Keratinocyte (primary cell): ENCODE measurements around the gene ARID1B.

Experiments used
- EZH2 ChIP-seq: IDR thresholded peaks from one replicate; pipeline ENCODE4 v1.6.1; 2012; ENCODE audit warnings: inconsistent platforms, mild to moderate bottlenecking, low read length, moderate library complexity
- TF ChIP-seq, protein P1 (sequence below), 3 experiments: IDR thresholded peaks in 1 of 3; conservative IDR thresholded peaks in 1 of 3; optimal IDR thresholded peaks in 1 of 3; 2 replicates in 2 of 3; 3 replicates in 1 of 3; pipeline versions ENCODE3 to v1.5.1; 2011; ENCODE audit warnings: low read length in 3 of 3, mild to moderate bottlenecking in 3 of 3, moderate library complexity in 2 of 3, control low read depth in 1 of 3, inconsistent platforms in 1 of 3; ENCODE audit not compliant: insufficient read depth in 2 of 3; ENCODE audit errors: extremely low read depth in 1 of 3

DNA sequence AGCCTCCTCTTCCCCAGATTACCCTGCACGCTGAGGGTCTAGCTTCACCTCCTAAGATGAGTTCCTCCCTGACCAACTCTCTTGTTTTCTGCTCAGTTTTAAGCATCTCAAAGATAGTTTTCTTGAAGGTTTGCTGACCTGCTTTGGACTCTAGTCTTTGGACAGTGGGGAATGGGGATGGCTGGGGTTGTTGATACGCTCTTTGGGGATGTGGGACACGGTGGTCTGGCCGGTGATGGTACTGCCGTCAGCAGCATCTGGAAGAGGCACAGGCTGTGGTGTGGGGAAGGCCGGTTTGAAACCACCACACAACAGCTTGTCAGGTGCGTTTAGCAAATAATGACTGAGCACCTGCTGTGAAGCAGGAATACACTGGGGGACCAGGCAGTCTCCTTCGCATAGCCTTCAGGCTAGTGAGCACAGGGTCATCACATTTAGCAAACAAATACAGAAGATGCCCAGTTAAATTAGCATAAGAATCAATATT lies 452.0 kb downstream of the ARID1B start:
- TF ChIP-seq EZH2, result no peak
- TF ChIP-seq, protein P1, sequence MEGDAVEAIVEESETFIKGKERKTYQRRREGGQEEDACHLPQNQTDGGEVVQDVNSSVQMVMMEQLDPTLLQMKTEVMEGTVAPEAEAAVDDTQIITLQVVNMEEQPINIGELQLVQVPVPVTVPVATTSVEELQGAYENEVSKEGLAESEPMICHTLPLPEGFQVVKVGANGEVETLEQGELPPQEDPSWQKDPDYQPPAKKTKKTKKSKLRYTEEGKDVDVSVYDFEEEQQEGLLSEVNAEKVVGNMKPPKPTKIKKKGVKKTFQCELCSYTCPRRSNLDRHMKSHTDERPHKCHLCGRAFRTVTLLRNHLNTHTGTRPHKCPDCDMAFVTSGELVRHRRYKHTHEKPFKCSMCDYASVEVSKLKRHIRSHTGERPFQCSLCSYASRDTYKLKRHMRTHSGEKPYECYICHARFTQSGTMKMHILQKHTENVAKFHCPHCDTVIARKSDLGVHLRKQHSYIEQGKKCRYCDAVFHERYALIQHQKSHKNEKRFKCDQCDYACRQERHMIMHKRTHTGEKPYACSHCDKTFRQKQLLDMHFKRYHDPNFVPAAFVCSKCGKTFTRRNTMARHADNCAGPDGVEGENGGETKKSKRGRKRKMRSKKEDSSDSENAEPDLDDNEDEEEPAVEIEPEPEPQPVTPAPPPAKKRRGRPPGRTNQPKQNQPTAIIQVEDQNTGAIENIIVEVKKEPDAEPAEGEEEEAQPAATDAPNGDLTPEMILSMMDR (optimal IDR thresholded peaks at IDR 0.05 in 1 of 3, IDR thresholded peaks at IDR 0.05 in 1 of 3, conservative IDR thresholded peaks at IDR 0.05 in 1 of 3; ENCODE audit: extremely low read depth in 1 of 3, insufficient read depth in 2 of 3, low read length in 3 of 3), result no peak
